ENCODE measurements around the gene DNAJB2. TPM values are rescaled to one million over a fixed set of nuclear protein-coding genes. Genes with fewer than 3 reads are reported as not detected.

The DNAJB2 gene
- total and polyA plus RNA-seq, 2 donors (not counting 3 experiments of a cell fraction or from before 2014, with no cell fraction given), result 30.4 to 35.0 TPM

DNA sequence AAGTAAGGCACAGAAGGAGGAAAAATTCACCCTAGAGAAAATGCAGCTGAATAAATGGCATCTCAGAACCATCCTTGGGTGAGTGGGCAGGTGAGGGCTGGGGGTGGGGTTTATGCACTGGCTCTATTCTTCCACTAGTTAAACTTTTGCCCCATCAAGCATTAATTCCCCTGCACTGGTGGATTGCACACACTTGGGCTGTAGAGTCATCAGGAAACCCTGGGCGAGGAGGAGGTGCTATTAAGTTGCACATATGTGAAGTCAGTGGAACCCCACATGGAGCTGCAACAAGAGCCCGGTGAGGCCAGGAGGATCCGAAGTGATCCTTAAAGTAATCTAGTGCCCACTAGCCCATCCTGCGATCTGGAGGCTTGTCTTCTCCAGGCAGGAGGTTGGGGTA lies 6.8 kb upstream of the DNAJB2 start:
- H4K20me1 ChIP-seq (replicated peaks; ENCODE audit: control insufficient read depth, extremely low read depth, insufficient read depth, low read length), result no peaks in the 10 kb centered on the region
- H3K36me3 ChIP-seq (ENCODE audit: control insufficient read depth in 2 of 2, extremely low read depth in 1 of 2, insufficient read depth in 2 of 2, low read length in 2 of 2), result no peaks in the 10 kb centered on the region
- no peaks in the 10 kb centered on the region for H3K9me1 ChIP-seq (replicated peaks; ENCODE audit: control insufficient read depth, extremely low read depth, insufficient read depth, low read length)
- DNase-seq (ENCODE audit: low read depth, low spot score), result no peak
- no peak overlapping the region for H3K27ac ChIP-seq (ENCODE audit: insufficient read depth, low read depth, low read length)
- H2AFZ ChIP-seq (ENCODE audit: low read depth, low read length), result no peak overlapping the region
- H3K27me3 ChIP-seq (ENCODE audit: control insufficient read depth in 2 of 2, insufficient read depth in 2 of 2, low read length in 2 of 2), result peaks cover 4 to 10% of the 10 kb centered on the region in 2 experiments
- no peak overlapping the region for H3K9ac ChIP-seq (replicated peaks; ENCODE audit: extremely low read depth, insufficient read depth, low read length)
- TF ChIP-seq EZH2 (IDR thresholded peaks at IDR 0.05; ENCODE audit: borderline replicate concordance, low read depth, low read length, severe bottlenecking), result no peak
- TF ChIP-seq GATA2 (IDR thresholded peaks at IDR 0.05; ENCODE audit: insufficient read depth, insufficient read length, low read depth, low read length), result no peak
- TF ChIP-seq POLR2A (IDR thresholded peaks at IDR 0.05; ENCODE audit: low read depth, low read length), result no peak
- TF ChIP-seq MAX (IDR thresholded peaks at IDR 0.05; ENCODE audit: insufficient read depth, insufficient read length), result no peak
- TF ChIP-seq FOS (IDR thresholded peaks at IDR 0.05; ENCODE audit: borderline replicate concordance, insufficient read depth, low read length), result no peak
- TF ChIP-seq JUN (IDR thresholded peaks at IDR 0.05; ENCODE audit: borderline replicate concordance, insufficient read depth, insufficient read length, low read depth), result no peak
- TF ChIP-seq MYC (IDR thresholded peaks at IDR 0.05; ENCODE audit: low read depth, low read length), result no peak
- no peaks in the 10 kb centered on the region for H3K79me2 ChIP-seq (ENCODE audit: control insufficient read depth, insufficient read depth, low read length)
- H3K4me1 ChIP-seq (ENCODE audit: control insufficient read depth, extremely low read depth, insufficient read depth, low read length), result no peaks in the 10 kb centered on the region
- no peak overlapping the region for H3K4me3 ChIP-seq (replicated peaks in 1 of 3; ENCODE audit: insufficient read depth in 1 of 3, low read depth in 1 of 3, low read length in 3 of 3)
- H3K4me2 ChIP-seq (ENCODE audit: insufficient read depth, low read length), result no peak overlapping the region
- dilution Hi-C loops (cut with MboI; ENCODE audit: extremely low pct_ligation_motif_present, low sequenced_read_pairs) (no loop called here), intact Hi-C loops (cut with micrococcal nuclease) (no loop called here)
- CTCF ChIA-PET, result interaction anchor here (0.7 kb wide), 1 partner anchor 23 kb away, joined by 3 read pairs; no protein-coding TSS in a partner anchor
- POLR2A ChIA-PET, result interaction anchor here (0.5 kb wide), 1 partner anchor 172 kb away, joined by 3 read pairs; no protein-coding TSS in a partner anchor
- no TSS peak for BruUV-seq (replicated peaks)
- H3K9me3 ChIP-seq (replicated peaks; ENCODE audit: control insufficient read depth, insufficient read depth, low read length), result no peaks in the 10 kb centered on the region
- no peak for FAIRE-seq

GRCh38 chr2:219272995-219273394 lies 6.2 kb upstream of the DNAJB2 start:
- intact Hi-C loops (cut with micrococcal nuclease), result no loop called here
- dilution Hi-C loops (cut with MboI; ENCODE audit: extremely low pct_ligation_motif_present, low sequenced_read_pairs), result no loop called here
- Histone ChIP-seq H3K36me3 (ENCODE audit: control insufficient read depth in 2 of 2, extremely low read depth in 1 of 2, insufficient read depth in 2 of 2, low read length in 2 of 2) (no peaks in the 10 kb centered on the region), H3K79me2 (ENCODE audit: control insufficient read depth, insufficient read depth, low read length) (no peaks in the 10 kb centered on the region), H2AFZ (ENCODE audit: low read depth, low read length) (no peak overlapping the region), H3K9me3 (replicated peaks; ENCODE audit: control insufficient read depth, insufficient read depth, low read length) (no peaks in the 10 kb centered on the region), H4K20me1 (replicated peaks; ENCODE audit: control insufficient read depth, extremely low read depth, insufficient read depth, low read length) (no peaks in the 10 kb centered on the region), H3K9me1 (replicated peaks; ENCODE audit: control insufficient read depth, extremely low read depth, insufficient read depth, low read length) (no peaks in the 10 kb centered on the region), H3K27ac (ENCODE audit: insufficient read depth, low read depth, low read length) (no peak overlapping the region), H3K9ac (replicated peaks; ENCODE audit: extremely low read depth, insufficient read depth, low read length) (no peak overlapping the region), H3K27me3 (ENCODE audit: control insufficient read depth in 2 of 2, insufficient read depth in 2 of 2, low read length in 2 of 2) (peaks cover 4 to 10% of the 10 kb centered on the region in 2 experiments), H3K4me2 (ENCODE audit: insufficient read depth, low read length) (no peak overlapping the region), H3K4me1 (ENCODE audit: control insufficient read depth, extremely low read depth, insufficient read depth, low read length) (peaks cover 3% of the 10 kb centered on the region), H3K4me3 (replicated peaks in 1 of 3; ENCODE audit: insufficient read depth in 1 of 3, low read depth in 1 of 3, low read length in 3 of 3) (no peak overlapping the region)
- CTCF ChIA-PET, result interaction anchor here (0.7 kb wide), 2 partner anchors 12 to 22 kb away, joined by 3 read pairs; no protein-coding TSS in a partner anchor
- TF ChIP-seq POLR2A (IDR thresholded peaks at IDR 0.05; ENCODE audit: low read depth, low read length), result no peak
- TF ChIP-seq JUN (IDR thresholded peaks at IDR 0.05; ENCODE audit: borderline replicate concordance, insufficient read depth, insufficient read length, low read depth), result no peak
- TF ChIP-seq FOS (IDR thresholded peaks at IDR 0.05; ENCODE audit: borderline replicate concordance, insufficient read depth, low read length), result no peak
- TF ChIP-seq POLR2AphosphoS5 (IDR thresholded peaks at IDR 0.05; ENCODE audit: insufficient read depth, low read depth, low read length), result no peak
- no peak for TF ChIP-seq MAX (IDR thresholded peaks at IDR 0.05; ENCODE audit: insufficient read depth, insufficient read length)
- TF ChIP-seq GATA2 (IDR thresholded peaks at IDR 0.05; ENCODE audit: insufficient read depth, insufficient read length, low read depth, low read length), result no peak
- no peak for TF ChIP-seq EZH2 (IDR thresholded peaks at IDR 0.05; ENCODE audit: borderline replicate concordance, low read depth, low read length, severe bottlenecking)
- no peak for TF ChIP-seq MYC (IDR thresholded peaks at IDR 0.05; ENCODE audit: low read depth, low read length)
- TF ChIP-seq CTCF (IDR thresholded peaks at IDR 0.05; ENCODE audit: extremely low read depth in 1 of 2, insufficient read depth in 1 of 2, low read depth in 1 of 2, low read length in 2 of 2), result no peak
- POLR2A ChIA-PET, result no interaction called here
- FAIRE-seq, result no peak
- no TSS peak for BruUV-seq (replicated peaks)
- no peak for DNase-seq (ENCODE audit: low read depth, low spot score)

Data from endothelial cell of umbilical vein (primary cell).